Measurements from ENCODE around the gene AGFG2. TPM values are rescaled to one million over a fixed set of nuclear protein-coding genes. Genes with fewer than 3 reads are reported as not detected.
A peak's percentile ranks its signal among the peaks of the same experiment; 100 is the strongest.

AGFG2 gene
- total RNA-seq, 2 donors from 2014 or later: 33.1 to 45.9 TPM

DNA sequence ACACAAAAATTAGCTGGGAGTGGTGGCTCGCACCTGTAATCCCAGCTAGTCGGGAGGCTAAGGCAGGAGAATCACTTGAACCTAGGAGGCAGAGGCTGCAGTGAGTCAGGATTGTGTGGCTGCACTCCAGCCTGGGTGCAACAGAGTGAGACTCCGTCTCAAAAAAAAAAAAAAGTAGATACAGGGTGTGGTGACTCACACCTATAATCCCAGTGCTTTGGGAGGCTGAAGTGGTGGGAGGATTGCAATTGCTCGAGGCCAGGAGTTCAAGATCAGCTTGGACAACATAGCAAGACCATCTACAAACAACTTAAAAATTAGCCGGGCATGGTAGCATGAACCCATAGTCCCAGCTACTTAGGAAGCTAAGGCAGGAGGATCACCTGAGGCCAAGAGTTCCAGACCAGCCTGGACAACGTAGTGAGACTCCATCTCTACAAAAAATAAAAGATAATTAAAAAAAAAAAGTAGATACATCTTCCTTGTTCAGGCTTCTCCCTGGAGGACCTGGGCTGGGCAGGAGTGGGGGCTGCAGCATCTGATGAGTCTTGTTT is 75.4 kb downstream of the AGFG2 start:
- H3K27me3 Mint-ChIP-seq: no peaks in the 10 kb centered on the region
- no peaks in the 10 kb centered on the region for H3K9me3 ChIP-seq (ENCODE audit: control insufficient read depth, low read length, poor library complexity, severe bottlenecking)
- DNase-seq: no peak
- ATAC-seq: no peak
- H3K36me3 Mint-ChIP-seq (ENCODE audit: low read depth): peaks cover 3% of the 10 kb centered on the region
- peak overlapping the region; percentile 67 for H3K27ac Mint-ChIP-seq
- H3K4me1 Mint-ChIP-seq: peaks cover 20% of the 10 kb centered on the region
- H3K4me3 Mint-ChIP-seq: no peak overlapping the region

Other genes with a start within 250 kb of the AGFG2 start
- not detected for gene SPDYE3, start 231.5 kb upstream of the AGFG2 start, total RNA-seq
- 10 to 100 TPM; 71.6 to 97.2 TPM for gene PILRB, start 181.1 kb upstream of the AGFG2 start, total RNA-seq
- gene PILRA, start 165.7 kb upstream of the AGFG2 start, total RNA-seq: 10 to 100 TPM in 1 of 2 donors, 1 to 10 TPM in 1; 3.1 to 14.5 TPM
- gene ZCWPW1, start 110.5 kb upstream of the AGFG2 start, total RNA-seq: 1 to 10 TPM; 5.1 TPM
- 10 to 100 TPM; 66.1 to 66.8 TPM for gene MEPCE, start 109.4 kb upstream of the AGFG2 start, total RNA-seq
- 10 to 100 TPM; 45.2 to 48.1 TPM for gene PPP1R35, start 102.7 kb upstream of the AGFG2 start, total RNA-seq
- 1 to 10 TPM; 1.4 to 1.7 TPM for gene SPACDR, start 74.9 kb upstream of the AGFG2 start, total RNA-seq
- gene TSC22D4, start 60.0 kb upstream of the AGFG2 start, total RNA-seq: 100 to 1,000 TPM in 1 of 2 donors, 10 to 100 TPM in 1; 94.7 to 104 TPM
- gene NYAP1, start 55.3 kb upstream of the AGFG2 start, total RNA-seq: 1 to 10 TPM; 1.3 TPM
- 10 to 100 TPM; 33.1 to 43.1 TPM for gene SAP25, start 34.7 kb downstream of the AGFG2 start, total RNA-seq
- 100 to 1,000 TPM; 284 to 305 TPM for gene LRCH4, start 46.9 kb downstream of the AGFG2 start, total RNA-seq
- under 1 TPM; 0.31 to 0.70 TPM for gene FBXO24, start 47.1 kb downstream of the AGFG2 start, total RNA-seq
- 10 to 100 TPM; 12.6 to 14.7 TPM for gene PCOLCE, start 63.2 kb downstream of the AGFG2 start, total RNA-seq
- gene MOSPD3, start 73.3 kb downstream of the AGFG2 start, total RNA-seq: 10 to 100 TPM; 16.4 to 16.5 TPM
- 1 to 10 TPM; 4.5 to 6.1 TPM for gene TFR2, start 102.3 kb downstream of the AGFG2 start, total RNA-seq
- not detected for gene ACTL6B, start 117.2 kb downstream of the AGFG2 start, total RNA-seq
- 100 to 1,000 TPM; 140 to 161 TPM for gene GNB2, start 134.5 kb downstream of the AGFG2 start, total RNA-seq
- 10 to 100 TPM; 70.3 to 71.5 TPM for gene GIGYF1, start 155.0 kb downstream of the AGFG2 start, total RNA-seq
- 10 to 100 TPM; 10.1 to 12.4 TPM for gene POP7, start 166.9 kb downstream of the AGFG2 start, total RNA-seq
- not detected for gene EPO, start 181.3 kb downstream of the AGFG2 start, total RNA-seq
- not detected for gene ZAN, start 194.4 kb downstream of the AGFG2 start, total RNA-seq